Measurements from ENCODE around the gene ARRDC1. TPM values are rescaled to one million over a fixed set of nuclear protein-coding genes. Genes with fewer than 3 reads are reported as not detected.

Gene ARRDC1
- total and polyA plus RNA-seq, 9 of the 15 experiments (the other 6 are each of a cell fraction or from before 2014, with no cell fraction given) = 0.21 to 45.3 (median 18.6) TPM

- TF ChIP-seq ELF4 (CRISPR knock-in tag; IDR thresholded peaks at IDR 0.05) = no peak
- TF ChIP-seq, protein P1, sequence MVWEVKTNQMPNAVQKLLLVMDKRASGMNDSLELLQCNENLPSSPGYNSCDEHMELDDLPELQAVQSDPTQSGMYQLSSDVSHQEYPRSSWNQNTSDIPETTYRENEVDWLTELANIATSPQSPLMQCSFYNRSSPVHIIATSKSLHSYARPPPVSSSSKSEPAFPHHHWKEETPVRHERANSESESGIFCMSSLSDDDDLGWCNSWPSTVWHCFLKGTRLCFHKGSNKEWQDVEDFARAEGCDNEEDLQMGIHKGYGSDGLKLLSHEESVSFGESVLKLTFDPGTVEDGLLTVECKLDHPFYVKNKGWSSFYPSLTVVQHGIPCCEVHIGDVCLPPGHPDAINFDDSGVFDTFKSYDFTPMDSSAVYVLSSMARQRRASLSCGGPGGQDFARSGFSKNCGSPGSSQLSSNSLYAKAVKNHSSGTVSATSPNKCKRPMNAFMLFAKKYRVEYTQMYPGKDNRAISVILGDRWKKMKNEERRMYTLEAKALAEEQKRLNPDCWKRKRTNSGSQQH (CRISPR knock-in tag; IDR thresholded peaks at IDR 0.05) = 0 out of 2 replicates have a peak, but pooled peaks have one; percentile 60
- TF ChIP-seq CTCF (IDR thresholded peaks at IDR 0.05 in 2 of 3, conservative IDR thresholded peaks at IDR 0.05 in 1 of 3; ENCODE audit: insufficient read depth in 2 of 3, low read depth in 1 of 3, low read length in 3 of 3) = no peak
- no peak for TF ChIP-seq ZNF707 (CRISPR knock-in tag; conservative IDR thresholded peaks at IDR 0.05)
- no peak for TF ChIP-seq FOXM1 (IDR thresholded peaks at IDR 0.05; ENCODE audit: low read depth)
- TF ChIP-seq FOXM1 (CRISPR knock-in tag; IDR thresholded peaks at IDR 0.05; ENCODE audit: low read depth) = no peak
- no peak for TF ChIP-seq ZNF507 (tag; conservative IDR thresholded peaks at IDR 0.05)
- no peak for TF ChIP-seq ZFP91 (CRISPR knock-in tag; IDR thresholded peaks at IDR 0.05)
- no peak for TF ChIP-seq HDAC8 (tag; IDR thresholded peaks at IDR 0.05)
- TF ChIP-seq MCM2 (IDR thresholded peaks at IDR 0.05; ENCODE audit: low read depth) = no peak
- no peak for TF ChIP-seq EP300 (IDR thresholded peaks at IDR 0.05; ENCODE audit: low read length)
- TF ChIP-seq FOXK1 (CRISPR knock-in tag; IDR thresholded peaks at IDR 0.05; ENCODE audit: borderline replicate concordance) = 0 out of 2 replicates have a peak, but pooled peaks have one; percentile 21
- TF ChIP-seq HMG20A (CRISPR knock-in tag; conservative IDR thresholded peaks at IDR 0.05) = no peak
- peak; percentile 91 for TF ChIP-seq RBFOX2 (IDR thresholded peaks at IDR 0.05; ENCODE audit: low read depth, low read length)
- TF ChIP-seq CEBPZ (IDR thresholded peaks at IDR 0.05; ENCODE audit: borderline replicate concordance, low read depth, low read length) = no peak
Measured at GRCh38 chr9:137618105-137619067, 12.9 kb downstream of the ARRDC1 start, which contains the start of gene EHMT1 (continued).

All from K562 (cell line).